ENCODE results near the gene NCOR1.
"Not testable (repeated sequence)": the region's sequence is repeated elsewhere in the genome, so short reads cannot be mapped to it uniquely, and the experiment has no call there.

DNA sequence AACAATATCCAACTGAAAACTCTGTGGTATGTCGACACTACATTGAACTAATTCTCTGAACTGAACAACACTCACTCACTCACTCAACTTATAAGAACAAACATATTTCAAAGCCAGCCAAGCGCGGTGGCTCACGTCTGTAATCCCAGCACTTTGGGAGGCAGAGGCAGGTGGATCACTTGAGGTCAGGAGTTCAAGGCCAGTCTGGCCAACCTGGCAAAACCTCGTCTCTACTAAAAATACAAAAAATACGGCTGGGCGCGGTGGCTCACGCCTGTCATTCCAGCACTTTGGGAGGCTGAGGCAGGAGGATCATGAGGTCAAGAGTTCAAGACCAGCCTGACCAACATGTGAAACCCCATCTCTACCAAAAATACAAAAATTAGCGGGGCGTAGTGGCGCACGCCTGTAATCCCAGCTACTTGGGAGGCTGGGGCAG lies 13.6 kb downstream of the NCOR1 start:
- not testable (repeated sequence) for TF ChIP-seq CTCF, POLR2A (IDR thresholded peaks at IDR 0.05)
